Hepatocyte (in vitro differentiated cells): ENCODE data around the gene DNAH3.

Source experiments
- CTCF ChIP-seq: fragments of 200-600 bp; sonication (generic); IDR thresholded peaks from 2 replicates; pipeline ENCODE4 v1.5.1; 2016; ENCODE audit warnings: antibody characterized with exemption, mild to moderate bottlenecking; ENCODE audit not compliant: poor library complexity
- EZH2 ChIP-seq: fragments of 200-600 bp; sonication (generic); IDR thresholded peaks from 2 replicates; pipeline ENCODE4 v1.6.1; 2016; ENCODE audit warnings: antibody characterized with exemption, mild to moderate bottlenecking, borderline replicate concordance

GRCh38 chr16:20887207-20887606, 263.4 kb downstream of the DNAH3 start:
- no peak for TF ChIP-seq CTCF
- TF ChIP-seq EZH2, result no peak
